Small intestine (tissue), 7 donors: ENCODE data around the gene UBLCP1. TPM values are rescaled to one million over a fixed set of nuclear protein-coding genes. Genes with fewer than 3 reads are reported as not detected.
A peak's percentile ranks its signal among the peaks of the same experiment; 100 is the strongest.

ENCODE experiments used
- DNase-seq, 2 donors: peaks; one replicate each; pipeline versions ENCODE4 v3.0.0 to v3.0.0-alpha.2; 2013
- FAIRE-seq: peaks from 2 replicates; lab custom pipeline; 2012; peaks lifted over from hg19 to GRCh38; lab: Jason Lieb, UNC
- H3K27ac ChIP-seq, 3 donors: one replicate each; pipeline ENCODE4 v1.5.1; 2013; ENCODE audit warnings: low read length in 2 of 3, mild to moderate bottlenecking in 2 of 3, control low read depth in 1 of 3, inconsistent platforms in 1 of 3, low read depth in 1 of 3, moderate library complexity in 1 of 3
- H3K27me3 ChIP-seq, 3 donors: one replicate each; pipeline ENCODE4 v1.6.1; 2013; ENCODE audit warnings: low read length in 3 of 3, inconsistent platforms in 1 of 3; ENCODE audit not compliant: control insufficient read depth in 3 of 3, insufficient read depth in 3 of 3
- H3K36me3 ChIP-seq, 3 donors: one replicate each; pipeline ENCODE4 v1.6.1; 2013; ENCODE audit warnings: low read length in 3 of 3, inconsistent platforms in 1 of 3, low read depth in 1 of 3, mild to moderate bottlenecking in 1 of 3, moderate library complexity in 1 of 3; ENCODE audit not compliant: control insufficient read depth in 3 of 3, insufficient read depth in 2 of 3
- H3K4me1 ChIP-seq, 3 donors: one replicate each; pipeline ENCODE4 v1.6.1; 2013; ENCODE audit warnings: low read length in 2 of 3, inconsistent platforms in 1 of 3, low read depth in 1 of 3, mild to moderate bottlenecking in 1 of 3, moderate library complexity in 1 of 3; ENCODE audit not compliant: control insufficient read depth in 3 of 3, insufficient read depth in 2 of 3
- H3K4me3 ChIP-seq, 3 donors: one replicate each; pipeline ENCODE4 v1.5.1; 2013; ENCODE audit warnings: low read length in 3 of 3, control low read depth in 1 of 3, inconsistent platforms in 1 of 3, low read depth in 1 of 3, mild to moderate bottlenecking in 1 of 3, moderate library complexity in 1 of 3
- H3K9me3 ChIP-seq, 2 donors: one replicate each; pipeline ENCODE4 v1.6.1; 2013; ENCODE audit warnings: low read depth in 1 of 2, low read length in 1 of 2; ENCODE audit not compliant: control insufficient read depth in 2 of 2, insufficient read depth in 1 of 2
- WGBS, 3 donors: extraction: QIAGEN DNeasy Blood & Tissue Kit; methylation state at CpG; one replicate each; pipeline ENCODE4 v1.1.7; 2013; 5-methylcytosine and 5-hydroxymethylcytosine counted together
- polyA plus RNA-seq, 4 donors: library from polyadenylated mRNA; stranded (reverse) in 3 of 4; unstranded in 1 of 4; fragments of 200-250 nt in 3 of 4; fragments of 120-200 nt in 1 of 4; gene quantifications; one replicate each; pipeline versions ENCODE4 v1.2.1 to v1.2.3, GENCODE V29; 2013
- donor health status: healthy with polysubstance abuse.
- donor health status: control.
- donor health status: control.
- donor health status: Bipolar disorder and iron deficiency.
- donor health status: healthy.

UBLCP1 gene
- polyA plus RNA-seq, 4 donors, result 13.0 to 21.7 (median 16.0) TPM

GRCh38 chr5:159240301-159240870, 22.7 kb upstream of the UBLCP1 start:
- no peaks in the 10 kb centered on the region for H3K27me3 ChIP-seq
- no peak for FAIRE-seq
- 71 to 82% (median 74%) methylated on average over 4 of the region's 4 CpGs for WGBS, 3 donors
- H3K27ac ChIP-seq, result no peak overlapping the region
- no peaks in the 10 kb centered on the region for H3K36me3 ChIP-seq
- H3K9me3 ChIP-seq, result no peaks in the 10 kb centered on the region
- H3K4me1 ChIP-seq, result no peaks in the 10 kb centered on the region
- H3K4me3 ChIP-seq, result no peak overlapping the region
- peak in 1 of 2 donors; percentile 23 for DNase-seq

- H3K9me3 ChIP-seq, result no peaks in the 10 kb centered on the region
- peaks cover 0 to 2% (median 0%) of the 10 kb centered on the region in 3 donors for H3K27me3 ChIP-seq
- WGBS, 3 donors, result 49 to 57% (median 53%) methylated on average over 2 of the region's 2 CpGs
- H3K4me1 ChIP-seq, result no peaks in the 10 kb centered on the region
- no peaks in the 10 kb centered on the region for H3K36me3 ChIP-seq
- DNase-seq (no peak), FAIRE-seq (no peak)
- H3K4me3 ChIP-seq, result no peak overlapping the region
- no peak overlapping the region for H3K27ac ChIP-seq
Measured at GRCh38 chr5:159241946-159242552, 21.0 kb upstream of the UBLCP1 start.

- H3K36me3 ChIP-seq, result no peaks in the 10 kb centered on the region
- no peak overlapping the region for H3K27ac ChIP-seq
- no peak overlapping the region for H3K4me3 ChIP-seq
- 54 to 64% (median 60%) methylated on average over 4 of the region's 4 CpGs for WGBS, 3 donors
- peaks cover 0 to 2% (median 0%) of the 10 kb centered on the region in 3 donors for H3K27me3 ChIP-seq
- H3K4me1 ChIP-seq, result no peaks in the 10 kb centered on the region
- DNase-seq (no peak), FAIRE-seq (no peak)
- no peaks in the 10 kb centered on the region for H3K9me3 ChIP-seq
Measured at GRCh38 chr5:159242656-159243055, 20.4 kb upstream of the UBLCP1 start.

- Histone ChIP-seq H3K4me1 (no peaks in the 10 kb centered on the region), H3K27me3 (peaks cover 0 to 3% (median 2%) of the 10 kb centered on the region in 3 donors), H3K27ac (no peak overlapping the region), H3K36me3 (no peaks in the 10 kb centered on the region), H3K4me3 (no peak overlapping the region), H3K9me3 (no peaks in the 10 kb centered on the region)
- no peak for DNase-seq
- FAIRE-seq, result no peak
Measured at GRCh38 chr5:159243385-159243784, 19.7 kb upstream of the UBLCP1 start.

- FAIRE-seq (no peak), DNase-seq (no peak)
- 61 to 80% (median 61%) methylated on average over 3 of the region's 3 CpGs for WGBS, 3 donors
- no peak overlapping the region for H3K27ac ChIP-seq
- peaks cover 0 to 3% (median 2%) of the 10 kb centered on the region in 3 donors for H3K27me3 ChIP-seq
- no peaks in the 10 kb centered on the region for H3K4me1 ChIP-seq
- H3K9me3 ChIP-seq, result no peaks in the 10 kb centered on the region
- no peak overlapping the region for H3K4me3 ChIP-seq
- no peaks in the 10 kb centered on the region for H3K36me3 ChIP-seq
Measured at GRCh38 chr5:159244163-159244562, 18.9 kb upstream of the UBLCP1 start.

DNA sequence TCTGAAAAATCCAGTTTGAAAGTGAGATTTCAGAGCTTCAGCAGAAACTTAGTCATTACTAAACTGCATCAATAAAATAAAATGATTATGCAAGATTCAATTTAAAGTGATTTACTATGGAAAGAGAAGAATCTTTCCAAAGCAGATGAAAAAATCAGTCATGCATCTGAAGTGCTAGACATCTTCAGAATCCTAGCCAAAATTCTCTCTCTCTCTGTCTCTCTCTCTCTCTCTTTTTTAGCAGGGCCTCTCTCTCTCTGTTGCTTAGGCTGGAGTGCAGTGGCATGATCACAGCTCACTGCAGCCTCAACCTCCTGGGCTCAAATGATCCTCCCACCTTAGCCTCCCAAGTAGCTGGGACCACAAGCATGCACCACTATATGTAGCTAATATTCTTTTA, 18.2 kb upstream of the UBLCP1 start:
- H3K4me1 ChIP-seq, result no peaks in the 10 kb centered on the region
- H3K27ac ChIP-seq, result no peak overlapping the region
- DNase-seq (no peak), FAIRE-seq (no peak)
- H3K36me3 ChIP-seq, result no peaks in the 10 kb centered on the region
- no peak overlapping the region for H3K4me3 ChIP-seq
- peaks cover 0 to 5% (median 2%) of the 10 kb centered on the region in 3 donors for H3K27me3 ChIP-seq
- no peaks in the 10 kb centered on the region for H3K9me3 ChIP-seq

DNA sequence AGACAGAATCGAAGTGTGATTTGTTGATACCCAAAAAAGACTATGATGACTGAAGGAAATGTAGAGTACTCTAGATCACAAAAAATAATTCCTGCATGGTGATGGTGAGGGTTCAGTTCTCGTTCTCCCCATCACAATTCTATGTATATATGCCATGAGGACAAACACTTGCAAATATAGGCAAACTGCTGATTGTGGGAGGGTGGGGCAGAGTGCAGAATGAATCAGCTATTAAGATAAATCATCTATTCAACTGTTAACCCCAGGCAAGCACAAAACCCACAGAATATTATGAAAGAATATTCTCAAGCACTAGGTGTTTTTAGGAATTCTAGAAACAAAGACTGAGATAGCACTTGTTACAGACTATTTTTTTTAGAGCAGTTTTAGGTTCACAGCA, 13.9 kb upstream of the UBLCP1 start:
- DNase-seq, result no peak
- no peaks in the 10 kb centered on the region for H3K36me3 ChIP-seq
- H3K4me3 ChIP-seq, result no peak overlapping the region
- no peaks in the 10 kb centered on the region for H3K9me3 ChIP-seq
- FAIRE-seq, result no peak
- WGBS, 3 donors, result 54 to 66% (median 61%) methylated on average over 2 of the region's 2 CpGs
- H3K27ac ChIP-seq, result no peak overlapping the region
- peaks cover 0 to 5% (median 2%) of the 10 kb centered on the region in 3 donors for H3K27me3 ChIP-seq
- no peaks in the 10 kb centered on the region for H3K4me1 ChIP-seq

- FAIRE-seq, result no peak
- Histone ChIP-seq H3K4me3 (no peak overlapping the region), H3K27me3 (peaks cover 0 to 5% (median 2%) of the 10 kb centered on the region in 3 donors), H3K4me1 (no peaks in the 10 kb centered on the region), H3K9me3 (no peaks in the 10 kb centered on the region), H3K36me3 (no peaks in the 10 kb centered on the region), H3K27ac (no peak overlapping the region)
- DNase-seq, result no peak
- WGBS, 3 donors, result 18 to 92% (median 50%) methylated on average over 1 of the region's 1 CpG
Measured at GRCh38 chr5:159252195-159252594, 10.9 kb upstream of the UBLCP1 start.

GRCh38 chr5:159257007-159257406, 6.1 kb upstream of the UBLCP1 start:
- no peaks in the 10 kb centered on the region for H3K4me1 ChIP-seq
- H3K27ac ChIP-seq, result no peak overlapping the region
- peaks cover 0 to 2% (median 0%) of the 10 kb centered on the region in 3 donors for H3K27me3 ChIP-seq
- FAIRE-seq (no peak), DNase-seq (no peak)
- H3K36me3 ChIP-seq, result no peaks in the 10 kb centered on the region
- H3K4me3 ChIP-seq, result no peak overlapping the region
- H3K9me3 ChIP-seq, result no peaks in the 10 kb centered on the region
